H7 (cell line): ENCODE measurements around the gene SOD1. TPM values are rescaled to one million over a fixed set of nuclear protein-coding genes. Genes with fewer than 3 reads are reported as not detected.
"Not testable (repeated sequence)": the region's sequence is repeated elsewhere in the genome, so short reads cannot be mapped to it uniquely, and the experiment has no call there.

Source experiments
- DNase-seq: peaks from one replicate; pipeline ENCODE4 v3.0.0; 2012
- H3K27me3 ChIP-seq: 2 replicates; pipeline ENCODE4 v1.6.0; 2011; ENCODE audit warnings: mild to moderate bottlenecking, low read length; ENCODE audit not compliant: control insufficient read depth, insufficient read depth
- H3K36me3 ChIP-seq: replicated peaks from 2 replicates; pipeline ENCODE4 v1.5.1; 2011; ENCODE audit warnings: low read length; ENCODE audit not compliant: control insufficient read depth, insufficient read depth
- H3K4me3 ChIP-seq: 2 replicates; pipeline ENCODE4 v1.5.1; 2011; ENCODE audit warnings: low read depth, mild to moderate bottlenecking, control low read depth, low read length, moderate library complexity; ENCODE audit not compliant: insufficient read depth
- total RNA-seq: library from RNA; depleted of rRNA; stranded (reverse); fragments of >200 nt; shearing (Covaris generic); gene quantifications from 2 replicates; pipeline ENCODE4 v1.2.3, GENCODE V29; 2014

Gene SOD1
- total RNA-seq, 1 experiment from 2014 or later, result 174 TPM

GRCh38 chr21:31641416-31641922 lies 18.0 kb upstream of the SOD1 start:
- DNase-seq, result no peak
- no peak overlapping the region for H3K4me3 ChIP-seq
- no peaks in the 10 kb centered on the region for H3K27me3 ChIP-seq
- no peaks in the 10 kb centered on the region for H3K36me3 ChIP-seq

- H3K4me3 ChIP-seq, result no peak overlapping the region
- no peaks in the 10 kb centered on the region for H3K36me3 ChIP-seq
- no peaks in the 10 kb centered on the region for H3K27me3 ChIP-seq
- DNase-seq, result no peak
These were observed 14.8 kb upstream of the SOD1 start for GRCh38 chr21:31644643-31645042.

GRCh38 chr21:31647650-31648049 lies 11.8 kb upstream of the SOD1 start:
- Histone ChIP-seq H3K27me3 (no peaks in the 10 kb centered on the region), H3K4me3 (no peak overlapping the region), H3K36me3 (no peaks in the 10 kb centered on the region)
- DNase-seq, result no peak

GRCh38 chr21:31650930-31651329 lies 8.6 kb upstream of the SOD1 start:
- DNase-seq, result no peak
- no peaks in the 10 kb centered on the region for H3K27me3 ChIP-seq
- H3K36me3 ChIP-seq, result no peaks in the 10 kb centered on the region
- no peak overlapping the region for H3K4me3 ChIP-seq

GRCh38 chr21:31651491-31651890 lies 8.0 kb upstream of the SOD1 start:
- H3K4me3 ChIP-seq, H3K36me3 ChIP-seq, H3K27me3 ChIP-seq, DNase-seq: not testable (repeated sequence)

GRCh38 chr21:31654340-31654739 lies 5.2 kb upstream of the SOD1 start:
- H3K27me3 ChIP-seq, result no peaks in the 10 kb centered on the region
- no peak overlapping the region for H3K4me3 ChIP-seq
- no peaks in the 10 kb centered on the region for H3K36me3 ChIP-seq
- DNase-seq, result no peak

GRCh38 chr21:31654821-31655580 lies 4.5 kb upstream of the SOD1 start:
- DNase-seq, H3K36me3 ChIP-seq, H3K4me3 ChIP-seq, H3K27me3 ChIP-seq: not testable (repeated sequence)

- Histone ChIP-seq H3K36me3 (no peaks in the 10 kb centered on the region), H3K4me3 (no peak overlapping the region), H3K27me3 (no peaks in the 10 kb centered on the region)
- no peak for DNase-seq
These were observed 3.0 kb upstream of the SOD1 start for GRCh38 chr21:31656199-31657095.

GRCh38 chr21:31658053-31658452 lies 1.4 kb upstream of the SOD1 start:
- H3K36me3 ChIP-seq, result peaks cover 4% of the 10 kb centered on the region
- H3K4me3 ChIP-seq, result no peak overlapping the region
- H3K27me3 ChIP-seq, result no peaks in the 10 kb centered on the region
- DNase-seq, result no peak

- DNase-seq, result no peak
- Histone ChIP-seq H3K27me3 (no peaks in the 10 kb centered on the region), H3K36me3 (peaks cover 11% of the 10 kb centered on the region), H3K4me3 (peak overlapping the region; percentile 94)
These were observed 282 bp upstream of the SOD1 start for GRCh38 chr21:31659286-31659535.

- Histone ChIP-seq H3K27me3 (no peaks in the 10 kb centered on the region), H3K4me3 (peak overlapping the region; percentile 94)
- peak; percentile 53 for DNase-seq
These were observed 719 bp downstream of the SOD1 start for GRCh38 chr21:31660259-31660565.

GRCh38 chr21:31660591-31660990 lies 1.1 kb downstream of the SOD1 start:
- peaks cover 11% of the 10 kb centered on the region for H3K36me3 ChIP-seq
- peak overlapping the region; percentile 94 for H3K4me3 ChIP-seq
- H3K27me3 ChIP-seq, result no peaks in the 10 kb centered on the region
- DNase-seq, result no peak

More at GRCh38 chr21:31660259-31660565, 719 bp downstream of the SOD1 start:
- peaks cover 11% of the 10 kb centered on the region for H3K36me3 ChIP-seq

GRCh38 chr21:31663584-31664249 lies 4.2 kb downstream of the SOD1 start:
- peaks cover 11% of the 10 kb centered on the region for H3K36me3 ChIP-seq
- no peak for DNase-seq
- no peak overlapping the region for H3K4me3 ChIP-seq
- no peaks in the 10 kb centered on the region for H3K27me3 ChIP-seq

GRCh38 chr21:31665397-31665796 lies 5.9 kb downstream of the SOD1 start:
- H3K27me3 ChIP-seq, result no peaks in the 10 kb centered on the region
- H3K4me3 ChIP-seq, result no peak overlapping the region
- H3K36me3 ChIP-seq, result peaks cover 12% of the 10 kb centered on the region
- DNase-seq, result no peak

- DNase-seq, H3K27me3 ChIP-seq, H3K4me3 ChIP-seq: not testable (repeated sequence)
- peaks cover 12% of the 10 kb centered on the region for H3K36me3 ChIP-seq
These were observed 6.4 kb downstream of the SOD1 start for GRCh38 chr21:31665869-31666268.
